OCI-M2 (cell line): ENCODE results near the gene GATM.
"Not testable (repeated sequence)": the region's sequence is repeated elsewhere in the genome, so short reads cannot be mapped to it uniquely, and the experiment has no call there.

Experiments used
- DNase-seq: peaks from one replicate; lab custom pipeline; 2025; ENCODE audit not compliant: unreplicated experiment; lab: John Stamatoyannopoulos, UW

Gene GATM

DNA sequence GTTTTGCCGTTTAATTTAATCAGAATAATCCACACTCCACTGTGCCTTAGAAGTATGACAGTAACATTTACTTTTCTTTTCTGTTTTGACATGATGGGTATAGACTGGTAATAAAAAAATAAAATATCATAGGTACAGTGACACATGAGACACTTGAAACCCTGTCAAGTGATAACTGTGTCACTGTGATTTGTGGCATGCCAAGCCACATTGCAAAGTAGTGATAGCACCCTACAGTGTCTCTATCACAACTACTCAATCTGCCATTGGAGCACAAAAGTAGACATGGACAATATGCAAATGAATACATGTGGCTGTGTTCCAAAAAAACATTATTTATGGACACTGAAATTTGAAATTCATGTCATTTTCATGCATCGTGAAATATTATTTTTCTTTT lies 22.5 kb downstream of the GATM start:
- no peak for DNase-seq

- no peak for DNase-seq
Observed at GRCh38 chr15:45354711-45355110, 23.6 kb downstream of the GATM start.

DNA sequence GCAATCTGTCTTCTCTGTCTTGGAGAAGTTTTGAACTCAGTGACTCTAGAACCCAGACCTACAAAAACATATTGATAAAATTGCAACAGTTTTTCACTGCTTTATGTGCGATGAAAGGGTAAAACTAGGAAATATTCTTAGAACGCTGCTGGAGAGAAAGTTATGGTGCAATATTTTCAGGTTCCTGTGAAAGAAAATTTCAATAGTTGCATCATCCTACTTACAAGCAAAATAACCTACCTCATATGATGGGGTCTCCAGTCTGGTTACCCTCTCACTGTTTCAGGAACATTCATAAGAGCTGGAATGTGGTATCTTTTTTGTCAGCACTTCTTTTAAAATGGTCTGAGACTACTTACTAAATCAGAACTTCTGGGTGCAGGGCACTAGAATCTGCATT lies 27.1 kb downstream of the GATM start:
- DNase-seq: no peak

GRCh38 chr15:45349623-45350022 lies 28.7 kb downstream of the GATM start:
- DNase-seq: no peak

- DNase-seq: no peak
Observed at GRCh38 chr15:45347989-45348388, 30.4 kb downstream of the GATM start.

GRCh38 chr15:45347033-45347432 lies 31.3 kb downstream of the GATM start:
- no peak for DNase-seq

- no peak for DNase-seq
Observed at GRCh38 chr15:45346381-45346780, 32.0 kb downstream of the GATM start.

GRCh38 chr15:45343258-45343860 lies 35.0 kb downstream of the GATM start:
- no peak for DNase-seq

GRCh38 chr15:45341790-45342189 lies 36.6 kb downstream of the GATM start:
- DNase-seq: no peak

GRCh38 chr15:45340429-45340828 lies 37.9 kb downstream of the GATM start:
- DNase-seq: no peak

- no peak for DNase-seq
Observed at GRCh38 chr15:45338417-45338816, 39.9 kb downstream of the GATM start.

DNA sequence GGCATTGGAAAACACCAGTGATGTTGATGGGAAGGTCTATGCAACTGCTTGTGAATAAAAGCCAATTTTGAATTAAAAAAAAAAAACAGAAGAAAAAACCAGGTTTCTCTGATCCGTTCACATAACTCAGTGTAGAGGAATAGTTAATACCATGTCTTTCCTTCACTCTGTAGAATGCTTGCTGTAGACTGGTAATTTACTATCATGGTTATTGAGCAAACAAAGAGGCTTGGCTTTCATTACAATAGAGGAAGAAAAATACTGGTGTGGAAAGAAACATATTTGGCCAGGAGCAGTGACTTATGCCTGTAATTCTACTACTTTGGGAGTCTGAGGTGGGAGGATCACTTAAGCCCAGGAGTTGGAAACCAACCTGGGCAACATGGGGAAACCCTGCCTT lies 41.1 kb downstream of the GATM start:
- DNase-seq: no peak

GRCh38 chr15:45333550-45333949 lies 44.8 kb downstream of the GATM start:
- no peak for DNase-seq

DNA sequence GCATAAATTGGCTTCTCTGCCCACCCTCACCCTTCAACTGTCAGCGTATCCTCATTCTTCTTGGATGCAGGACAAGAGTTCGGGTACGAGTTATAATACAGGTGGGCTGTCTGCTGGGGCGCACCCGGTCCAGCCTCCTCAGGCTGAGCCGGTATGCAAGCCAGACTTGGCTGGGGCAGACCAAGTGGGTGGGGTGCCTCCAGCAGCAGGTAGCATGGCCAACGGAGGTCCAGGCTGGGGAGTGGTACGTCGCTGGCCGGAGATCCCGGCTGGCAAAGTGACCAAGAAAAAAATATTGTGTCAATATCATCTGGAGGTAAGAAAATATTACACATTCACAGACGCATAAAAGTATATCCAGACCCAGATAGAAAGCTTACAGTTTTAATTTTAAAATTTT lies 45.6 kb downstream of the GATM start:
- no peak for DNase-seq

DNA sequence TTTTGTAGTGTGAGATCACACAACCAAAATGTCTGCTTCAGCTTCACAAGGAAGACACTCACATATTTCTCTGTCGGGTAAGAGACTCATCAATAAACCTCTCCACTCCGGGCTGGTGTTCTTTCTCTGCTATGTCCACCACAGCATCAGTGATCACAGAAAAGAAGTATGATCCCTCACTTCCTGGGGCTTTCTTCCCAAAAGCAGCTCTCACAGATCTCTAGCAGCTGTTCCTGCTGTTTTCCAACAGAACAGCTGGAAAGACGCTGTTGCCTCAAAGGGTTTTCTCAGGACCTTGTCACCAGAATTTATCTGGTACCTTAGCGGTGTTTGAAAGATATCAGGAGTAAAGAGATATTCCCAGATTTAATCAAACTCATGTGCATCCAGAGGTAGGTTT lies 46.4 kb downstream of the GATM start:
- DNase-seq: no peak

DNA sequence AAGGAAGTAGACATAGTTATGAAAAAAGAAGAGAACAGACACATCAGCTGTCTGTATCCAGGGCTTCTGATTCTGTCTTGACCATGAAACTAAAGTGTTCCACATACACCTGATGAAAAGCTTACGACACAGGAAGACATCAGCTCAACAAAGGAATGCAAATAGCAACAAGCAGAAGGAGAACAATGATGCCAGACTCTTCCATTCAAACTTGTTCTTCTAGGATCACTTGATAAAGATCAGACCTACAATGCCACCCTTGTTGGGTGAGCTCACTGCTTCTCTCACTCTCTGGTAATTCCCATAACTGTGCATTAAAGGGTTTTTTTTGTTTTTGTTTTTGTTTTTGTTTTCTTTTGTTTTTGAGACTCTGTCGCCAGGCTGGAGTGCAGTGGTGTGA lies 49.7 kb downstream of the GATM start:
- DNase-seq: no peak

DNA sequence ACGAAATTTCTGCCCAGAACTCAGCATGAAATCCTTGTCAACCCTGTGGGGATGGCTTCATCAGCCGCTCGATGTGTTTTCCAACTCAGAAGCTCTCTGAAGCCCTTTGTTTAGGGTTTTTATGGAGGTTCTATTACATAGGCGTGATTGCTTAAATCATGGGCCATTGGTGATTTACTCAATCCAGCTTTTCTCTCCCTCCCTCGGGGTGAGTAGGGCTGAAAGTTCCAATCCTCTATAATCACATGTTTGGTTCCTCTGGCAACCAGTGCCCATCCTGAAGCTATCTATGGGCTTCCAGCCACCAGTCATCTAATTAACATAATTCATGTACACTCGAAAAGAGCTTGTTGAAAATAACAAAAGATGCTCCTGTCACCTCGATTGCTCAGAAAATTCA lies 51.6 kb downstream of the GATM start:
- no peak for DNase-seq

DNA sequence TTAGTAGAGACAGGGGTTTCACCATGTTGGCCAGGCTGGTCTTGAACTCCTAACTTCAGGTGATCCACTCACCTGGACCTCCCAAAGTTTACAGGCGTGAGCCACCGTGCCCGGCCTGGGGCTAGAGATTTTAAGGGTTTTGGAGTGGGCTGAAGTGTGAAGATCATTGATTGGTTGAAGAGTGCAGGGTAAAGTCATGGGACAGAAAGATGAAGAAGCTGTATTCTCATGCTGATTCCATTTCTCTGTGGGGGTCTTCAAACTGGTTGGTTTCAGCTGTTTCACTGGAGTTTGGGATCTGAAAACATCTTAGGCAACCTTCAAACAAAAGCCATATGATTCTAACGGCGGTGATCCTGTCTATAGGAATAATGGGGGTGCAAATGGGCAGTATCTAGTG lies 52.1 kb downstream of the GATM start:
- no peak for DNase-seq

DNA sequence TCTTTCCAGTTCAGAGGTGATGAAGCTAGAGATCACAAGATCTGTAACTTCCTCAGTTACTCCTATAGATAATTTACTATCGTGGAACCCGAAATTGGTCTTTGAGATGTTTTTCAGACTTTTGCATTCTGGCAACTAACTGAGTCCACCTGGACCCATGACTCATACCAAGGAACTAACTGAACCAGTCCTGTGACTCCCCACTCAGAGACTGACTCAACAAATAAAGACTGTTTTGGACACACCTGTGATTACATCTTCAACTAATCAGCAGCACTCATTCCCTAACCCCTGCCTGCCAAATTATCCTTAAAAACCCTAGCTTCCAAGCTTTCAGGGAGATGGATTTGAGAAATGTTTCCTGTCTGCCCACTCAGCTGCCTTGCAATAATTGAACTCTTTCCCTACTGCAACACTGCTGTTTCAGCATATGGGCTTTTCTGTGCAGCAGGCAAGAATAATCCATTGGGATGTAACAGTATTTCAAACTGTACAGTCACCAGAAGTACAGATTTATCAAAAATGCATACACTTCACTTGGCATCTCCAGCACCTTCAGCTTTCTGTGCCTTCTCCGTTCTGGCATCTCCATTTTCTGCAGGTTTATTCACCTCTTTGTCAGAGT lies 57.7 kb downstream of the GATM start:
- DNase-seq: no peak

GRCh38 chr15:45319472-45320214 lies 58.7 kb downstream of the GATM start:
- DNase-seq: no peak

GRCh38 chr15:45314960-45315359 lies 63.4 kb downstream of the GATM start:
- no peak for DNase-seq

DNA sequence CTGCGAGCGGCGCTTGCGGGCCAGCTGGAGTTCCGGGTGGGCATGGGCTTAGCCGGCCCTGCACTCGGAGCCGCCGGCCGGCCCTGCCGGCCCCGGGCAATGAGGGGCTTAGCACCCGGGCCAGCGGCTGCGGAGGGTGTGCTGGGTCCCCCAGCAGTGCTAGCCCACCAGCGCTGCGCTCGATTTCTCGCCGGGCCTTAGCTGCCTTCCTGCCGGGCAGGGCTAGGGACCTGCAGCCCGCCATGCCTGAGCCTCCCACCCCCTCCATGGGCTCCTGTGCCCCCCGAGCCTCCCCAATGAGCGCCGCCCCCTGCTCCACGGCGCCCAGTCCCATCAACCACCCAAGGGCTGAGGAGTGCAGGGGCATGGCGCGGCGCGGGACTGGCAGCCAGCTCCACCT lies 64.2 kb downstream of the GATM start:
- DNase-seq: not testable (repeated sequence)
